PC-9 (cell line): ENCODE data around the gene IGLL1.

Experiments used
- EZH2 ChIP-seq: fragments of 200-600 bp; sonication (generic); IDR thresholded peaks from 2 replicates; pipeline ENCODE4 v1.8.0; 2017; ENCODE audit warnings: antibody characterized with exemption, low read depth
- TF ChIP-seq, protein P1 (sequence below): fragments of 200-600 bp; sonication (generic); conservative IDR thresholded peaks from 2 replicates; pipeline ENCODE4 v1.6.1; 2017; ENCODE audit warnings: mixed run types, antibody characterized with exemption, mild to moderate bottlenecking, moderate library complexity

- TF ChIP-seq, protein P1, sequence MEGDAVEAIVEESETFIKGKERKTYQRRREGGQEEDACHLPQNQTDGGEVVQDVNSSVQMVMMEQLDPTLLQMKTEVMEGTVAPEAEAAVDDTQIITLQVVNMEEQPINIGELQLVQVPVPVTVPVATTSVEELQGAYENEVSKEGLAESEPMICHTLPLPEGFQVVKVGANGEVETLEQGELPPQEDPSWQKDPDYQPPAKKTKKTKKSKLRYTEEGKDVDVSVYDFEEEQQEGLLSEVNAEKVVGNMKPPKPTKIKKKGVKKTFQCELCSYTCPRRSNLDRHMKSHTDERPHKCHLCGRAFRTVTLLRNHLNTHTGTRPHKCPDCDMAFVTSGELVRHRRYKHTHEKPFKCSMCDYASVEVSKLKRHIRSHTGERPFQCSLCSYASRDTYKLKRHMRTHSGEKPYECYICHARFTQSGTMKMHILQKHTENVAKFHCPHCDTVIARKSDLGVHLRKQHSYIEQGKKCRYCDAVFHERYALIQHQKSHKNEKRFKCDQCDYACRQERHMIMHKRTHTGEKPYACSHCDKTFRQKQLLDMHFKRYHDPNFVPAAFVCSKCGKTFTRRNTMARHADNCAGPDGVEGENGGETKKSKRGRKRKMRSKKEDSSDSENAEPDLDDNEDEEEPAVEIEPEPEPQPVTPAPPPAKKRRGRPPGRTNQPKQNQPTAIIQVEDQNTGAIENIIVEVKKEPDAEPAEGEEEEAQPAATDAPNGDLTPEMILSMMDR, result no peak
- no peak for TF ChIP-seq EZH2
These were observed 30.1 kb upstream of the IGLL1 start for GRCh38 chr22:23609983-23610781.
